RWPE2 (cell line): ENCODE measurements around the gene MIB2.
A peak's percentile ranks its signal among the peaks of the same experiment; 100 is the strongest.

ENCODE experiments used
- ATAC-seq: fragments of 200-7000 bp; cut with Tn5 transposase; 3 replicates; pipeline ENCODE4 v1.9.1; 2021; ENCODE audit warnings: low read depth
- DNase-seq: peaks from one replicate; pipeline ENCODE4 v3.0.0-alpha.2; 2020; ENCODE audit warnings: low spot score
- H3K27ac ChIP-seq: fragments of 450-650 bp; 2 replicates; pipeline ENCODE4 v1.5.1; 2017; ENCODE audit warnings: mild to moderate bottlenecking; ENCODE audit not compliant: poor library complexity, severe bottlenecking
- H3K27me3 ChIP-seq: fragments of 250-450 bp; sonication (Bioruptor Pico); 2 replicates; pipeline ENCODE4 v1.5.1; 2021; ENCODE audit warnings: mild to moderate bottlenecking, moderate library complexity; ENCODE audit not compliant: insufficient read depth, poor library complexity, severe bottlenecking
- H3K36me3 ChIP-seq: fragments of 250-450 bp; sonication (Bioruptor Pico); 2 replicates; pipeline ENCODE4 v1.5.1; 2020; ENCODE audit warnings: low read depth, mild to moderate bottlenecking, moderate library complexity
- H3K4me1 ChIP-seq: fragments of 250-450 bp; sonication (Bioruptor Pico); 2 replicates; pipeline ENCODE4 v1.5.1; 2021; ENCODE audit warnings: mild to moderate bottlenecking, moderate library complexity; ENCODE audit not compliant: insufficient read depth, poor library complexity, severe bottlenecking
- H3K4me3 ChIP-seq: fragments of 250-450 bp; sonication (Bioruptor Pico); 2 replicates; pipeline ENCODE4 v1.5.1; 2021; ENCODE audit warnings: mild to moderate bottlenecking, moderate library complexity; ENCODE audit not compliant: severe bottlenecking
- H3K9me3 ChIP-seq: fragments of 250-450 bp; sonication (Bioruptor Pico); 2 replicates; pipeline ENCODE4 v1.5.1; 2021; ENCODE audit warnings: mild to moderate bottlenecking, moderate library complexity; ENCODE audit not compliant: severe bottlenecking
- CTCF ChIP-seq: fragments of 450-650 bp; IDR thresholded peaks from one replicate; pipeline ENCODE4 v1.5.1; 2017; ENCODE audit warnings: mild to moderate bottlenecking, moderate library complexity; ENCODE audit not compliant: poor library complexity, severe bottlenecking

MIB2 gene

GRCh38 chr1:1598720-1599029 is 16.6 kb upstream of the MIB2 start:
- no peaks in the 10 kb centered on the region for H3K36me3 ChIP-seq
- DNase-seq, result peak; percentile 66
- no peaks in the 10 kb centered on the region for H3K9me3 ChIP-seq
- ATAC-seq, result no peak
- no peaks in the 10 kb centered on the region for H3K27me3 ChIP-seq
- H3K4me1 ChIP-seq, result no peaks in the 10 kb centered on the region
- TF ChIP-seq CTCF, result no peak
- H3K4me3 ChIP-seq, result no peak overlapping the region
- no peak overlapping the region for H3K27ac ChIP-seq

- no peaks in the 10 kb centered on the region for H3K36me3 ChIP-seq
- H3K27me3 ChIP-seq, result no peaks in the 10 kb centered on the region
- peak; percentile 40; the same call in 2 of the 3 replicates for ATAC-seq
- H3K9me3 ChIP-seq, result no peaks in the 10 kb centered on the region
- no peak overlapping the region for H3K27ac ChIP-seq
- H3K4me1 ChIP-seq, result no peaks in the 10 kb centered on the region
- no peak for TF ChIP-seq CTCF
- DNase-seq, result no peak
- H3K4me3 ChIP-seq, result peak overlapping the region; percentile 48
These were observed 16.0 kb upstream of the MIB2 start for GRCh38 chr1:1599030-1599934.

GRCh38 chr1:1599935-1600860 is 15.1 kb upstream of the MIB2 start, which contains the start of gene FNDC10:
Gene FNDC10 (minus strand): TSS chr1:1600135. CDS start chr1:1600015, 120 bp downstream.
- H3K27ac ChIP-seq, result no peak within 1 kb of the TSS
- no peaks in the 10 kb centered on the region for H3K36me3 ChIP-seq
- H3K27me3 ChIP-seq, result no peaks in the 10 kb centered on the region
- no peaks in the 10 kb centered on the region for H3K4me1 ChIP-seq
- DNase-seq (peak; percentile 57), ATAC-seq (peak; percentile 15; the same call in 2 of the 3 replicates)
- H3K4me3 ChIP-seq, result peak within 1 kb of the TSS; percentile 48
- no peaks in the 10 kb centered on the region for H3K9me3 ChIP-seq
- no peak for TF ChIP-seq CTCF

- Histone ChIP-seq H3K4me1 (no peaks in the 10 kb centered on the region), H3K9me3 (no peaks in the 10 kb centered on the region), H3K27me3 (no peaks in the 10 kb centered on the region), H3K36me3 (no peaks in the 10 kb centered on the region), H3K4me3 (peak overlapping the region; percentile 35), H3K27ac (no peak overlapping the region)
- no peak for DNase-seq
- ATAC-seq, result no peak
- TF ChIP-seq CTCF, result no peak
These were observed 14.3 kb upstream of the MIB2 start for GRCh38 chr1:1600861-1601563.
